Panc1 (cell line): ENCODE data around the gene EIF6.

Experiments
- SIN3A ChIP-seq: IDR thresholded peaks from 2 replicates; pipeline ENCODE4 v1.6.1; 2012; ENCODE audit warnings: low read depth, mild to moderate bottlenecking, low read length, moderate library complexity, borderline replicate concordance; ENCODE audit not compliant: insufficient read depth
- TF ChIP-seq, protein P1 (sequence below): fragments of 450-650 bp; IDR thresholded peaks from 2 replicates; pipeline ENCODE4 v1.5.1; 2017; ENCODE audit warnings: mild to moderate bottlenecking
- TF ChIP-seq, protein P2 (sequence below), 2 experiments: IDR thresholded peaks; 2 replicates each; pipeline ENCODE4 v1.6.1; 2011 to 2012; ENCODE audit warnings: low read depth in 2 of 2, control low read depth in 1 of 2, low read length in 1 of 2, mild to moderate bottlenecking in 1 of 2, moderate library complexity in 1 of 2; ENCODE audit not compliant: insufficient read depth in 1 of 2

DNA sequence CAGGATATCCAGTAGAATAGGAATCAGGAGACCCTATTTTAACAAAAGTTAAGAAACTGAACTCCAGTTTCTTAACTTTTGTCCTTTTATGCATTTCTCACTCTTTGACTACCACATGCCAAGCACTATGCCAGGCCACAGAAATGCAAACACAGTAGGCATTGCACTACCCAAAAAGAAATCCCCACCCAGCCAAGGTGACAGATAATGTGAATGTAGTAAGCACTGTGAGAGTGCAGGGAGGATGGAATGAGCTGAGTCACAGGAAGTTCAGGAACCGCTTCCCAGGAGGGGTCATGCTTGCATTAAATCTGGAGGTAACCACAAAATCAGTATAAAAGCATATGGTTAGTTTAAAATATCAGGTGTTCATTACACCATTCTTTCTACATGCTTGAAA is 27.7 kb upstream of the EIF6 start:
- TF ChIP-seq, protein P1, sequence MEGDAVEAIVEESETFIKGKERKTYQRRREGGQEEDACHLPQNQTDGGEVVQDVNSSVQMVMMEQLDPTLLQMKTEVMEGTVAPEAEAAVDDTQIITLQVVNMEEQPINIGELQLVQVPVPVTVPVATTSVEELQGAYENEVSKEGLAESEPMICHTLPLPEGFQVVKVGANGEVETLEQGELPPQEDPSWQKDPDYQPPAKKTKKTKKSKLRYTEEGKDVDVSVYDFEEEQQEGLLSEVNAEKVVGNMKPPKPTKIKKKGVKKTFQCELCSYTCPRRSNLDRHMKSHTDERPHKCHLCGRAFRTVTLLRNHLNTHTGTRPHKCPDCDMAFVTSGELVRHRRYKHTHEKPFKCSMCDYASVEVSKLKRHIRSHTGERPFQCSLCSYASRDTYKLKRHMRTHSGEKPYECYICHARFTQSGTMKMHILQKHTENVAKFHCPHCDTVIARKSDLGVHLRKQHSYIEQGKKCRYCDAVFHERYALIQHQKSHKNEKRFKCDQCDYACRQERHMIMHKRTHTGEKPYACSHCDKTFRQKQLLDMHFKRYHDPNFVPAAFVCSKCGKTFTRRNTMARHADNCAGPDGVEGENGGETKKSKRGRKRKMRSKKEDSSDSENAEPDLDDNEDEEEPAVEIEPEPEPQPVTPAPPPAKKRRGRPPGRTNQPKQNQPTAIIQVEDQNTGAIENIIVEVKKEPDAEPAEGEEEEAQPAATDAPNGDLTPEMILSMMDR: no peak
- no peak for TF ChIP-seq SIN3A
- TF ChIP-seq, protein P2, sequence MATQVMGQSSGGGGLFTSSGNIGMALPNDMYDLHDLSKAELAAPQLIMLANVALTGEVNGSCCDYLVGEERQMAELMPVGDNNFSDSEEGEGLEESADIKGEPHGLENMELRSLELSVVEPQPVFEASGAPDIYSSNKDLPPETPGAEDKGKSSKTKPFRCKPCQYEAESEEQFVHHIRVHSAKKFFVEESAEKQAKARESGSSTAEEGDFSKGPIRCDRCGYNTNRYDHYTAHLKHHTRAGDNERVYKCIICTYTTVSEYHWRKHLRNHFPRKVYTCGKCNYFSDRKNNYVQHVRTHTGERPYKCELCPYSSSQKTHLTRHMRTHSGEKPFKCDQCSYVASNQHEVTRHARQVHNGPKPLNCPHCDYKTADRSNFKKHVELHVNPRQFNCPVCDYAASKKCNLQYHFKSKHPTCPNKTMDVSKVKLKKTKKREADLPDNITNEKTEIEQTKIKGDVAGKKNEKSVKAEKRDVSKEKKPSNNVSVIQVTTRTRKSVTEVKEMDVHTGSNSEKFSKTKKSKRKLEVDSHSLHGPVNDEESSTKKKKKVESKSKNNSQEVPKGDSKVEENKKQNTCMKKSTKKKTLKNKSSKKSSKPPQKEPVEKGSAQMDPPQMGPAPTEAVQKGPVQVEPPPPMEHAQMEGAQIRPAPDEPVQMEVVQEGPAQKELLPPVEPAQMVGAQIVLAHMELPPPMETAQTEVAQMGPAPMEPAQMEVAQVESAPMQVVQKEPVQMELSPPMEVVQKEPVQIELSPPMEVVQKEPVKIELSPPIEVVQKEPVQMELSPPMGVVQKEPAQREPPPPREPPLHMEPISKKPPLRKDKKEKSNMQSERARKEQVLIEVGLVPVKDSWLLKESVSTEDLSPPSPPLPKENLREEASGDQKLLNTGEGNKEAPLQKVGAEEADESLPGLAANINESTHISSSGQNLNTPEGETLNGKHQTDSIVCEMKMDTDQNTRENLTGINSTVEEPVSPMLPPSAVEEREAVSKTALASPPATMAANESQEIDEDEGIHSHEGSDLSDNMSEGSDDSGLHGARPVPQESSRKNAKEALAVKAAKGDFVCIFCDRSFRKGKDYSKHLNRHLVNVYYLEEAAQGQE (IDR thresholded peaks at IDR 0.05; ENCODE audit: insufficient read depth in 1 of 2, low read depth in 2 of 2, low read length in 1 of 2): no peak
